GM18499 (cell line): ENCODE results near the gene APOE.
A peak's percentile ranks its signal among the peaks of the same experiment; 100 is the strongest.
"Not testable (repeated sequence)": the region's sequence is repeated elsewhere in the genome, so short reads cannot be mapped to it uniquely, and the experiment has no call there.

Experiments
- ATAC-seq: cut with Tn5 transposase; IDR thresholded peaks from one replicate; pipeline ENCODE4 v1.9.1; 2021; ENCODE audit warnings: moderate number of reproducible peaks; ENCODE audit not compliant: insufficient read depth, unreplicated experiment

Gene APOE

GRCh38 chr19:44883922-44884321, 21.7 kb upstream of the APOE start:
- no peak for ATAC-seq

- no peak for ATAC-seq
Observed at GRCh38 chr19:44884566-44884965, 21.0 kb upstream of the APOE start.

- no peak for ATAC-seq
Observed at GRCh38 chr19:44886141-44886540, 19.5 kb upstream of the APOE start.

GRCh38 chr19:44887648-44888047, 17.9 kb upstream of the APOE start:
- no peak for ATAC-seq

GRCh38 chr19:44888335-44888734, 17.3 kb upstream of the APOE start:
- not testable (repeated sequence) for ATAC-seq

- no peak for ATAC-seq
Observed at GRCh38 chr19:44889830-44890365, 15.7 kb upstream of the APOE start.

- peak; percentile 73 for ATAC-seq
Observed at GRCh38 chr19:44890366-44891015, 15.1 kb upstream of the APOE start.

- ATAC-seq, result peak; percentile 59
Observed at GRCh38 chr19:44891016-44891882, 14.3 kb upstream of the APOE start, which contains the start of gene TOMM40. Gene TOMM40 (plus strand): TSS chr19:44891254. CDS start chr19:44891416, 162 bp downstream.

GRCh38 chr19:44892932-44893331, 12.7 kb upstream of the APOE start:
- no peak for ATAC-seq

- no peak for ATAC-seq
Observed at GRCh38 chr19:44893332-44894051, 12.1 kb upstream of the APOE start.

GRCh38 chr19:44894052-44894400, 11.6 kb upstream of the APOE start:
- ATAC-seq, result no peak

- no peak for ATAC-seq
Observed at GRCh38 chr19:44894946-44895345, 10.7 kb upstream of the APOE start.

- ATAC-seq, result no peak
Observed at GRCh38 chr19:44897835-44898234, 7.8 kb upstream of the APOE start.

GRCh38 chr19:44900328-44901244, 5.0 kb upstream of the APOE start:
- ATAC-seq, result no peak

GRCh38 chr19:44903216-44903601, 2.4 kb upstream of the APOE start:
- ATAC-seq, result no peak

- no peak for ATAC-seq
Observed at GRCh38 chr19:44903602-44904425, 1.8 kb upstream of the APOE start.

GRCh38 chr19:44904426-44904994, 1.1 kb upstream of the APOE start:
- ATAC-seq, result no peak

GRCh38 chr19:44907613-44908012, 2.0 kb downstream of the APOE start:
- no peak for ATAC-seq
